GM19023 (cell line): ENCODE measurements around the gene HRH2.
"Not testable (repeated sequence)": the region's sequence is repeated elsewhere in the genome, so short reads cannot be mapped to it uniquely, and the experiment has no call there.

ENCODE experiments used
- ATAC-seq: cut with Tn5 transposase; IDR thresholded peaks from one replicate; pipeline ENCODE4 v1.9.1; 2021; ENCODE audit warnings: mild to moderate bottlenecking, moderate library complexity; ENCODE audit not compliant: unreplicated experiment

The HRH2 gene

DNA sequence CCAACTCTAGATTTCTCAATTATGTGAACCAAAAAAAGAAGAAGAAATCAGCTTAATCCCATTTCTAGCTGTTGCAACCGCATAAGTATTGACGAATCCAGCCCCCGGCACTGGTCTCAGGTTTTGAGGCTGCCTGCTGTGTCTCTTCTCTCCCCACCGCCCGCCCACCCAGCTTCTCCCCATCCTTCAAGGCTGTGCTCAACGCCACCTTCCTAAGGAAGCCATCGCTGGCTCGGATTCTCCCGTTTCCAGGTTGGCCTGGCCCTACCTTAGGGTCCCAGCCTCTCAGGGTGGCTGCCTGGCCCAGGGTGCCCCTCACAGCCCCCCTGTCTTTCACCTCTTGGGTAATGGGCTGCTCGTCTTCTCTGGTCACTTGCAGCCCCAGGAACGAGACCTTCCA is 77.8 kb downstream of the HRH2 start:
- ATAC-seq: no peak

DNA sequence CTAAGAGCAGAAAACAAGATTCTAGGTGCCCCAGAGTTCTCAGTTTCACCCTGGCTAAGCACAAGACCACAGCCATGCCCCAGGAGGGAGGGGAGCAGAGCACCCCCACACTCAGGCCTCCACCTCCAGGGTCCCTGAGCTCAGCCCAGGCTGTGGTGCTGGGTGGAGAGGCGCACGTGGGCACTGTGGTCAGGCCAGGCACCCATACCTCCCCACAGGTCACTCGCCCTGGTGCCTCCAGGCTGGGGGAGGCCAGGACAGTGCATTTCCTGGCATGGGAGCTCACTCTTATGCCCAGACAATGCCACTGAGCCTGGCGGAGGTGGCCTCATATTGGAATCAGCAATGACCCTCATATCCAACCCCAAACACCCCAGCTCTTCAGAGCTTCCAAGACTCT is 78.8 kb downstream of the HRH2 start:
- no peak for ATAC-seq

DNA sequence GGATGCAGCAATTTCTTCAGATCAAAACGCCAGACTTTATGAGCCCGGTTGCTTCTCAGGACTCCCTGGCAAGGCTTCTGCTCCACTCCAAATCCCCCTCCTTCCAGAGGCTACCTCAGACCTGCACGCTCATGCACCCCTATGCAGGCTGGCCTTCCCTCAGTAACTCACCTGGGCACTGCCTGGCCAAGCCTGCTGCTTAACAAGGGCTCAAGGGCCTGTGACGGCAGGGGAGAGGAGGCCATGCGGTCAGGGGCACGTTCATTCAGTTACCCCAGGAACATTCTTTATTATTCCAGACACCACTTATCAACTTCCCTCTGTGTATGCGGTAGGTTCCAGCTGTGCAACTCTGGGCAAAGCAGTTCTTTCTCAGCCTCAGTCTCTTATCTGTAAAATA is 79.6 kb downstream of the HRH2 start:
- no peak for ATAC-seq

DNA sequence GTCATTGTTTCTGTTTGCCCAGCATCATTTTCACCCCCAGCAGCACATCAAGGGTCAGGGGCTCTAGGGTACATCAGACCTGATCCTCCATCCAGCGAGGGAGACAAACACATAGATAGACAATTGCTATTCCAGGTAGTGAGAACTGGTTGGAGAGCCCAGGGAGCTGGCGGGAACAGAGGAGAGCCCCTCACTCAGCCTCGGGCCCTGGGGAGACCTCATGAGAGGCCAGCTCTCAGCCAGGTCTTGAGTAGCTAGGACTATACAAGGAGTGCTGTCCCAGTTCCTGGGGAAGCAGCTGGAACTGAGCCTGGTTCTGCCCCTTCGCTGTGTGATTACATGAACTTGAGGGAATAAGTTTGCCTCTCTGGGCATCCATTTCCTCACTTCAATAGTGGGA is 80.3 kb downstream of the HRH2 start:
- ATAC-seq: no peak

DNA sequence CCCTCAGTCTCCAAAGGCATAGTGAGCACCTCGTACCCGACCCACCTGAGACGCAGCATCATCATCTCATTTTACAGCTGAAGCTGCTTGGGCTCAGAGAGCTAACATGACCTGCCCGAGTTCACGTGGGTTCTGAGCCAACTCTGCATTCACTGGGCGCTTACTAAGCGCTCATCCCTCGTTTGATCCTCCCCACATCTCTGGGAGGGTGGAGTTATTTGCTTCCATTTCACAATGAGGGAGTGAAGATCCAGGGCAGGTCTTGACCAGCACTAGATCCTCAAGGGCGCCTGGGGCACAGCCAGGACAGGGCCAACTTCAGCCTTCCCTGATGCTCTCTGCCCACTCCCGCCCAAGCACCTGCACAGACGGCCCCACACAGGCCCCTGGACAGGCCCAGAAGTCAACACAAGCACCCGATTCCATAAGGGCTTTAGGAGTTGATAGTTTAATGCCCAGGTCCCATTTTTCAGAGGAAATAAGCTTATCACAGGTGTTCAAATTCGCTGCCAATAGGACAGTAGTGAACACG is 80.8 kb downstream of the HRH2 start:
- no peak for ATAC-seq

DNA sequence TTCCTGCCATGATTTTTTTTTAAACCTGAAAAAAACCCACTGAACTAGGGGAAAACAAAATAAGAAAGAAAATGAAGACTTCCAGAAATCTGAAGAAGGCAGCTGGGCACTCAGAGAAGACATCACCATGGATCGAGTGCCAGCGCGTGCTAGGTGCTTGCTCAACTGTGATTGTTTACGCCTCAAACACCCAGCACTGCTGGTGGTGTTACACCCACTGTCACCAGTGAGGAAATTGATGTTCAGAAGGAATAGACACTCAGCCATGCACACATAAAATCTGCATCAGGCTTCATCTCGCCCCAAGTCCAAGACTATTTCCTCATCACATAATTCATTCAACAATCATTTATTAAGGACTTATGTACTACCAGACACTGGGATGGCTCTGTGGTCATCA is 82.1 kb downstream of the HRH2 start:
- ATAC-seq: no peak

DNA sequence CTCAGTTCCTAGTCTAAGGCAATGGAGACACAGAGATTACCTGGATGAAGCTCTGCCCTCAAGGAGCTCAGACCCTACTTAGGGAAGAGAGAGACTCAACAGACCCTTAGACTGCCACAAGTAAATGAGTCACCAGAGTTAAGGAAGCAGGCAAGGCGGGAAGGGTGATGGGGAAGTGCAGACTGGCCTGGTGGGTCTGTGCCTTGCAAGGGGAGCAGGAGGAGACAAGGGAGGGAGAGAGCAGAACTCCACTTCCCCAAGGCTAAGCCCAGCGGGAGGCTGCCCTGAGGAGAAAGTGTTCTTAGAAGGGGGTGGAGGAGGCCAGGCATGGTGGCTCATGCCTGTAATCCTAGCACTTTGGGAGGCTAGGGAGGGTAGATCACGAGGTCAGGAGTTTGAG is 83.7 kb downstream of the HRH2 start:
- no peak for ATAC-seq

DNA sequence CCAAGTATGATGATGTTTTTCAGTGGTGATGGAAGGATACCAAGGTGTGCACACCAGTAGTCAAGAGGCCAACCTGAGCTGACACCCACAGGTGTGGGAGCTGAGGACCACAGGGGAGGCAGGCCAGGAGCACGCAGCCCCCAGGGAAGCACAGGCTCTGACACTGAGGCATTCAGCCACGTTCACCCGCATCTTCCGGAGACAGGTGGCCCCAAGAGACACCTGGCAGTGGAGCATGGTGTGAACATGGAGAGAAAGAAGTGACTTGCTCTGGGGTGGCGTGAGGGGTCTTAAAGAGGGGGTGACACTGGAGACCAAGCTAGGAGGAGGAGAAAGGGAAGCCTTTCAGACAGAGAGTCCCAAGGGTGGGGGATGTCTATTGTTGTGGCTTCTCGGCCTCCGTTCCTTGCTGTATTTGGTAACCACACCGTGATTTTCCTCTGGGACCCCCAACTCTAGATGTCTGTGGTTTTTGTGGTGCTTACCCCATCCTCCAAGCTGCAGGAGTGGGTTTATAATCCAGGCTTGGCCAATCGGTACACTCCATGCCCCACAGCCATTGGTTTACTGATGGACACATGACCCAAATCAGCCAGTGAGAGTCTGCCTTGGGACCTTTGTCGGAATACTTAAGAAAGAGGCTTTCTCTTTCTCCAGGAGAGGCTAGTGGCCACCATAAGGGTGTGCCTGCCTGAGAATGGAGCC is 84.6 kb downstream of the HRH2 start:
- ATAC-seq: no peak

DNA sequence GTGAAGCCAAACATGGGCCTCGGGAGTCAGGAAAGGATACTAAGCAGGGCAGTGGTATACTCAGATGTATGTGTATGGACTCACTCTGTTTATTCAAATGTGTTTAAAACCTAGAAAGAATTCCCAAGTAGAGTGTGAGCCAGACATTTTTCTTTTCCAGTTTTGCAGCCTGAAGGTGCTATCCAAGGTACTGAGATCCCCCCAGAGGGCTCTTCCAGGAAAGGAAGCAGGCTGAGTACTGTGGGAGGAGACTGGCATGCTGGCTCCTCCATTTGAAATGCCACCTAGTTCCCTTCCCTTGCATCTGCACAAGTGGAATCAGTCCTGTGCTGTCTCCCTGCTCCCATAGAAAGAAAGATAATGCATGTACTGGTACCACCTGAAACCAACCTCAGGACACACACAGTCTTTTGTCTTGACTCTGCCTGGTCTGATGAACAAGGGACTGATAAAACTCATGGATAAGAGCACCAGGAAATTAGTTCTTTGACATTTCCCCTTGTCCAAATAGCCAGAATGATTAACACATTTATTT is 85.9 kb downstream of the HRH2 start:
- no peak for ATAC-seq

DNA sequence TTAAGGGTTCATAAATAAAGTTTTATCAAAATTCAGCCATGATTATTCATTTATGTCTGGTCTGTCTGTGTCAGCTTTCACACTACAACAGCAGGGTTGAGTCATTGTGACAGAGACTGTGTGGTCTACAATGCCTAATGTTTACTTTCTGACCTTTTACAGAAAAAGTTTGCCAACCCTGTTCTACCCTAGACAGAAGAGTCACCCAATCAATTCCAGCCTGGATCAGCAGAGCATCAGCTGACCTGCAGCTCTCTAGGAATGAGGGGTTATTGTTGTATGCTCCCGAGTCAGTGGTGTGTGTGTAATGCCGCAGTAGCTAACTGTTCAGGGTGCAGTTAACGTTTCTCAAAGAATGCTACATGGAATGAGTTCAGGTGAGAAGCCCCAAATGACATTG is 87.3 kb downstream of the HRH2 start:
- no peak for ATAC-seq

DNA sequence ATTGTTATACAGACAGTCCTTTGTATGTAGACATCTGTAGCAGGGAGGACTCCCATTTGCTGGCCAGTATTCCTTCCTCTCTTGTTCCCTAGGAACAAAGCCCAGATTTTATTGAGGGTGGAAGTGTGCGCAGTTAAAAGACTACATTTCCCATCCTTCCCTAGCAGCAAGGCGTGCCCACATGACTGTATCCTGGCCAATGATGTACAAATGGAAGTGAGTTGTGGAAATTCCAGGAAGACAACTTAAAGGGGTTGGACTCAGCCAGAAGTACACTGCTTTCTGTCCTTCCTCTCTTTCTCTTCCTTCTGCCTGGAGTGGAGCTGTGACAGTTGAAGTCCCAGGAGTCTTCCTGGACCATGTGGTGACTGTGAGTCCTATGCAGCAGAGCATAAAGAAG is 89.0 kb downstream of the HRH2 start:
- no peak for ATAC-seq

DNA sequence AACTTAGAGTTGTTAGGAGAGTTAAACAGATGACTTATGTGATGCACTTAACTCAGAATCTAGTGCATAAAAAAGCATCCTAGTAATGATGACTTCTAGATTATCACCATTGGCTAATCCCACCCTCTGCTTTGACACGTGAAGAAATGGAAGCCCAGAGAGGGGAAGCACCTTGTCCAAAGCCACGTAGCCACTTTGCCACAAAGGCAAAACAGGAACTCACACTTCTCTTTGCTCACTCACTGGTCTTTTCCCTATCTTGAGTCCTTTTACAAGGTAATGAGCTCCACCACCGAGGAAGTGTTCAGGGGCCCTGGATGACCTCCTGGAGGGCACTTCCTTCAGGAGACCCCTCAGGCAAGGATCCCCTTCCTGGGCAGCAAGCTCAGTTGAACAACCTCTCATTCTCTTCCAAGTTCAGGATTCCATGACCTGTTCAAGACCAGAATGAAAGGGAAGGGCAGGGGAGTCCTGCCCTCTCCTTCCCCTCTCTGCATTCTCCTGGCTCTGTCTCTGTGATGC is 89.7 kb downstream of the HRH2 start:
- no peak for ATAC-seq

DNA sequence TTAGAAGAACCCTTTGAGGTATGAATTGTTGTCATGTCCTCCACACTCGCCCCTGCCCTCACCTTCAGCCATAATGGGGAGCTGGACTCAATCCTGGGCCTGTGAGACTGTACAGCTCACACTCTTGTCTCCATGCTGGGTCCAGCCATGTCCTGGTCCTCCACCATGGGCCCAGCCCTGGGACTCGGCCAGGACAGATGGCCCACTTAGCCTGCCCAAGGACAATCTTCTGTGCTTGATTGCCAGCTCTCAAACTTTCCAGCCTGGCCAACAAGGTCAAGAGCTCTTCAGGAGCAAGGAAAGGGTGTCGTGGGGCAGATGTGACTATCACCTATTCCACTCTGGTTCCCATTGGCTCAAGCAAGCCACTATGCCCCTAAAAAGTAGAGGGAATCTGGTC is 90.8 kb downstream of the HRH2 start:
- no peak for ATAC-seq

DNA sequence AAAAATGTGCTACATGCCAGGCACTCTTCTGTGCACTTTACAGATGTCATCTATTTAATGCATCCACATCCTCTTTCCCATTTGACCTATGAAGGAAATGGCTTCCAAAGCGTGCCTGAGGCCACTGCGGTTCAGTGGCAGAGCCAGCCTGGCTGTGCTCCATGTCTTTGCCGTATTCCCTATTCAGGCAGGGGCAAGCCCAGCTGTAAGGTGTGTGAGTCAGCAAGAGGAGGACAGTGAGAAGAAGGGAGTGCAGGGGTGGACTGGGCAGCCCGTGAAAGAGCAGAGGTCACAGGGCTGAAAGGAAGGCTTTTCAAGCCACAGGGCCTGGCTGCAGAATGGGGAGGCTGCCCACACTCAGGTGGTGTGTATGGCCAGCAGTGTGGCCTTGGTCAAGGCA is 91.7 kb downstream of the HRH2 start:
- ATAC-seq: no peak

DNA sequence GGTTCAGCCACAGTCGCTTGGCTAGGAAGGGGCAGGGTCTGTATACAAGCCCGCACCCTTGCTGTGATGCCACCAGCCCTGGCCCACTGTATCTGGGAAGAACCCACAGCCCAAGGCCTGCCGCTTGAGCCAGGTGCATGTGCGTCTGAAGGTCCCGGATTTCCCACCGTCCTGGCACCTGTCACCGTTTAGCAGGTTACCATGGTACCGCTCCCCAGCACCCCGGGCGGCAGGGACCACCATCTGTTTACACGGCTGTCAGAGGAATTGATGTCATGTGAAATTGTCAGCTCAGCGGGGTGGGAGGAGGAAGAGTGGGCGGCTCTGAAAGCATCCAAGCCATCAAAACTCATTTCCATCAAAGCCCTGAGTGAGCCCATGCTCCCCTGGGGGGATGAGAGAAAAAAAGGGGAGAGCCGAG is 92.7 kb downstream of the HRH2 start:
- no peak for ATAC-seq

DNA sequence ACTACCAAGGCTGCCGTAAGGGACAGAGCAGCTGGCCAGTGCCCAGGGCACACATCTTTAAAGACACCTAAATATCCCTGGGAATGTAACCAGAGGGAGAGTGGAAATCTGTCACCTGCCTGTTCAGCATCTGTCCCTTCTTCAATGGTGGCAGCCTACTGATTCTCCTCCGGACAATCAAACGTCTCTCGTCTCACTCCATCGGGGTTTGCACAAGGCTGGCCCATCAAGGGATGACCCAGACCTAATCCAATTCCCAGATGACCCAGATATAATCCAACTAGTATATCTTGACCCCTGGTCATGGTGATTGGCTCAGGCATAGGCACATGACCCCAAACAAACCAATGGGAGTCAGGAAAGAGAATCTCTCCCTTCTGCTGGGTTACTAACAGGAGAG is 93.5 kb downstream of the HRH2 start:
- ATAC-seq: no peak

DNA sequence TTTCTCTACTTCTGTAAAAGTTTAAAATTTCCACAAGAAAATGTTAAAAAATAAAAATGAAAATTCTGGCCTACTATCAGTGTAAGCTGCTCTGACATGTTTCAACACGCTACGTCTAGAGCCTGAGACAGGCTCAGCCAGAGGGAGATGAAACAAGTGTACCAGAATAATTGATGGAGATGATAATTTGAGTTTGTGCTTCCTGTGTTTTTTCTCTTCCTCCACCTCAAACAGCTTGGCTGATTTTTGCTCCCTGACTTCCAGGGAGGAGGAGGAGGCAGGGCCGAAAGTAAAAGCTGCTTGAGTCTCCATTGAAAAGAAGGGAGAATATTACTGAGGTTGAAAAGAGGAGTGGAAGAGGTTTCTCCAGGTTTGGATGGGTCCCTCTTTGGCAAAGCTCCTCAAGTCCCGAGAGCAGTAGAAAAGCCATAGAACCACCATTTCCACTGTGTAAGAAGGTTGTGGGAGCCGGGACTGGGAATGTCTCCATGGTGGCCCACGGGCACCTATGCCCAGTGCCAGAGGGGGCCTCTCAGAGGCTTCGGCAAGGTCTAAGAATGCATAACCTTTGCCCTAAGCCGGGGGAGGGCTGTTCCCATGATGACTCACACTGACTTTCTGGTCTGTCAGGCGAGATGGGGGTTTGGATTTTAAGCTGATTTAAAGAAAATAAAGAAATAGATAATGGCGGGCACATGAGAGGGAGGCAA is 95.1 kb downstream of the HRH2 start:
- no peak for ATAC-seq

DNA sequence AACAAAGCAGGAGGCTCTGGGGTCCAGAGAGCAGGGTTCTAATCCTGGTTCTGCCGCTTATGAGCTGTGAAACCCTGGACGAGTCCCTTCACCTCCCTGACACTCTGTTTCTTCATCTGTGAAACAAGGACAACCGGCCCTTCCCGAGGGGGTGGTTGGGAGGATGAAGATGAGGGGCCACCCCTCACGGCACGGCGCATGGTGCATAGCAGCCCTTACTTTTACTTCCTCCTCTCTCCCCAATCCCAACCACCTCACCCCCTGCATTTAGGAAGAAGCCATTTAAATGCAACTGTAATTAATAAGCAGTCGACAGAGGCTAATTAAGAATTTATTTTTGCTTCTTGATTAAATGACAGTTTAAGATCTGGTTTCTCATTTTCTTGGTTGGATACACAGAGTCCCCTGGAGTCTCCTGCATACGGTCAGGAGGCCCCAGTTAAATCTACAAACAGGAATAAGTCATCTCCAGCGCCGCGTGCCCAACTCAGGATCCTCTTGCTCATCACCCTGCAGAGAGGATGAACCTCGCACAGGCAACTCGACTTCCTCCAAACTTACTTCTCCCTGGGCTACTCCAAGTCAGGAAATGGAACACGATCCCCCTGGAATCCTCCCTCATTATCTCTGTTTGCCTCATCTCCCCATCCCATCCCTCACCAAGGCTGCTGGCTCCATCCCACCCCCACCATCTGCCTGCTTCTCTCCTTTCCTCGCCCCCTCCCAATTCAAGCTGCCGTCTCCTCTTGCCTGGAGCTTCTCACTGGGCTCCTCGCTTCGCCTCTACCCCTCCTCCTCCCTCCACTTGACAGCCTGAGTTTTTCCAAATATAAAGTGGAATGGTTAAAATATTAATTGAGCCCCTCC is 95.9 kb downstream of the HRH2 start:
- no peak for ATAC-seq

DNA sequence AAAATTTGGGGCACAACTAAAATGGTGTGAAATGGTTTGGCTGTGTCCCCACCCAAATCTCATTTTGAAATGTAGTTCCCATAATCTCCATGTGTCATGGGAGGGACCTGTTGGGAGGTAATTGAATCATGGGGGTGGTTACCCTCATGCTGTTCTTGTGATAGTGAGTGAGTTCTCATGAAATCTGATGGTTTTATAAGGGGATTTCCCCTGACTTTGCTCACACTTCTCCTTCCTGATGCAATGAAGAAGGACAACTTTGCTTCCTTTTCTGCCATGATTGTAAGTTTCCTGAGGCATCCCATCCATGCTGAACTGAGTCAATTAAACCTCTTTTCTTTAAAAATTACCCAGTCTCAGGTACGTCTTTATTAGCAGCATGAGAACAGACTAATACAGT is 102.1 kb downstream of the HRH2 start:
- ATAC-seq: not testable (repeated sequence)
